Kidney tubule cell (primary cell): ENCODE results near the gene ABHD16B.

Experiments used
- DNase-seq: peaks from one replicate; pipeline ENCODE4 v3.0.0-alpha.2; 2018; ENCODE audit warnings: low spot score

The ABHD16B gene

DNA sequence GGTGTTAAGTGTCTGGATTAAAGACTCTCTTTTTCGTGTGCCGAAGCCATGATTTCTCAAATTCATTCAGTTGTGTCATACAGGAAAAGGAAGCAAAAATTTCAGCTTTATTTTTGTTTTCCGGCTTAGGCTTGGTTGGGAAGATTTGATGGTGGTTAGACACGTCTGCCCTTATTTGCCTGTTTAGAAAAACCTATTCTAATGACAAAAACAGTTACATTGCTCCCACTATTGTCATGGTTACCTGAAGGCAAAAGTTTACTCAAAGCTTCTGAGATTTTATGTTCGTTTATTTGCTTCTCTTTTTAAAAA lies 34.6 kb downstream of the ABHD16B start:
- peak; percentile 32 for DNase-seq

DNA sequence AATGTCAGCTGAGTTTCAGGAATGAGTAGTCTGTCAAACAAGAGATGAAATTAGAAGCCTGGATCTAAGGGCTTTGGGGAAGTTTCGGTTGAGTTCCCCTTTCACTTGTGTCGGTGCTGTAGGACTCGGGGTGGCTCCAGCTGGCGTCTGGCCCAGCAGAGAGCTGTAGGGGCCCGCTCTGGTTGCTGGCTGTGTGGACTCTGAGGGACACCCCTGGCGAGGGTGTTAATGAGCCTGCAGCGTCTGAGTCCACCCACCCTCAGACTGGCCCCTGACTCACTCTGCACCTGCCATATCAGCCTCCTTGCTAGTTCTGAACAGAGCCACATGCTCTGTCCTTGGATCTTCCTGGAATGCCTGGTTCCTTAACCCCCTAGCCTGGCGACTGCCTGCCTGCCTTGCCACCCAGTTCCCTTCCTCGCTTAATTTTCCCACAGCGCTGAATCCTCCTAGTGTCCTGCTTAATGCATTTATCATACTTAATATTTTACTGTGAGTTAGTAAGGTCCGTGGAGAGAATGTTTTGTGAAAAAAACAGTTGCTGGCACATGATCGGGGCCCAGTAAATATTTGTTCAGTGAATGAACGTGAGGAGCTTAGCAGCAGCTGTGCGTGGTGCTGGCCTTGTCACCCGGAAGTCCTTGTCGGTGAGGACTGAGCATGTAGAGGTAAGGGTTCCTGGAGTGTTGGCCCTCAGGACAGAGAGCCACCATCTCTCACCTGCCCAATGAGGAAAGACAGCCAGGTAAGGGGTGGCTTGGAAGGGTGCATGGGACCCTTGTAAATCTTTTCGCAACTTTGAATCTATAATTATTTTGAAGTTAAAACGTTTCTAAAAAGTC lies 35.2 kb downstream of the ABHD16B start:
- DNase-seq = peak; percentile 71

DNA sequence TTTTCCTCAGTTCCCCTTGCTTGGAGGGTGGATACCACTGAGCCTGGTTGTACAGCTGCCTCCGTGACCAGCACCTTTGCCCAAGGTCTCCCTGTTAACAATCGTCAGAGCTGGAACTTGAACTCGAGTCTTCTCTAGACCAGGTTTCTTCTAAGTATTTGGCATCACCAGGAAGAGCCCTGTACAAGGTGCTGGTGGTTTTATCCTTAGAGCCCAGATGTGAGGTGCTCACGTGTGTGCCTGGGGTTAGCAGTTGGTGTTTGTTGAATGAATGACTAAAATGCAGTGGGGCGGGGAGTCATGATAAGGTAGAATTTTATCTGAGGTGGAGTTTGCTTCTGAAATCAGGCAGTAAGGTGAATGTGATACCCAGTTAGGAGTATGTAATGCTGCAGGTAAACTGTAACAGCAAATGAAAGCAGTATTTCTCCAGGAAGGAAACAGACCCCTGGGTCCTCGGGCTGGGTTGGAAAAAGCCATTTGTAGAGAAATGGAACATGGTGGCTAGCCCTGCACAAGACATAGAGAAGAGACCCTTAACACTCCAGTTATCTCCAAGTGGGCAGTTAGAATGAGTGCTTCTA lies 36.8 kb downstream of the ABHD16B start:
- DNase-seq = no peak

DNA sequence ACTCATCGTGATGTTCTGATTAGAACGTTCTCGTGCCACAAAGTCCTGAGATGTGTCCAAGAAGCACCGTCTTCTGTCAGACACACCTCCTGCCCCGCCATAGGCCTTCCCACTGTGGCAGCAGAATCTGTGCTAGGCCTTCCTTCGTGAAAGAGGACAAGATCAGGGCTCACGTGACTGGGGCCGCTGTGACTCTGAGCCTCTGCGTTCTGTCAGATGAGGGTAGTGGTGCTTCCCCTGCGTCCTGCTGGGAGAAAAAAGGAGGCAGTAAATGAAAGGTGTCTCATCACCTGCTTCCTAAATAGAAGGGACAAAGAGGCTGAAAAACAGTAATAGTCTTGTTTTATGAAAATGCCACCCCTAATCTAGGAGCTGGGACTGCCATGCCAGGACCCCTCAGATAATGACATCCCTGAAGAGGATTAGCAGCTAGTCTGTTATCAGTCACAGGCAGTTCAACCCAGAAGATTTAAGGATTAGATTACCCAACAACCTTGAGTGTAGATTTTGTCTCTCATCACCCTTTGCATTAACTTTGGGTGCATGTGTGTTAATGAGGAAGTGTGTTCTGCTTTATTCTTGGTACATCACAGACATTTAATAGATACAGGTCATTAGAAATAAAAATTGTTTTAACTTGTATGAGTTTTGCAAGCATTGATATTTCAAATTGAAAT lies 37.7 kb downstream of the ABHD16B start:
- DNase-seq = no peak

DNA sequence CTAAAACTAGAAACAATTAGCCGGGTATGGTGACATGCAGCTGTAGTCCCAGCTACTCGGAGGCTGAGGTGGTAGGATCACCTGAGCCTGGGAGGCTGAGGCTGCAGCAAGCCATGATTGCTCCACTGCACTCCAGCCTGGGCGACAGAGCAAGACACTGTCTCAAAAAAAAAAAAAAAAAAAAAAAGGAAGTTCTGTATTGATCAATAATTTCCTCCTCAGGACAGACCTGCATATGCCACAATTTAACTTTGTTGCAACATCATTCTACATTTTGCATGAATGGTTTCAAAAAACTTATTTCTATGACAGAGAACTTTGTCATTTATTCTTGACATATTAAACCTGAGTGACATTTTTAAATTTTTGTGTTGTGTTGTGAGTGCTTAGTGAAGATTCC lies 39.1 kb downstream of the ABHD16B start:
- DNase-seq = no peak

DNA sequence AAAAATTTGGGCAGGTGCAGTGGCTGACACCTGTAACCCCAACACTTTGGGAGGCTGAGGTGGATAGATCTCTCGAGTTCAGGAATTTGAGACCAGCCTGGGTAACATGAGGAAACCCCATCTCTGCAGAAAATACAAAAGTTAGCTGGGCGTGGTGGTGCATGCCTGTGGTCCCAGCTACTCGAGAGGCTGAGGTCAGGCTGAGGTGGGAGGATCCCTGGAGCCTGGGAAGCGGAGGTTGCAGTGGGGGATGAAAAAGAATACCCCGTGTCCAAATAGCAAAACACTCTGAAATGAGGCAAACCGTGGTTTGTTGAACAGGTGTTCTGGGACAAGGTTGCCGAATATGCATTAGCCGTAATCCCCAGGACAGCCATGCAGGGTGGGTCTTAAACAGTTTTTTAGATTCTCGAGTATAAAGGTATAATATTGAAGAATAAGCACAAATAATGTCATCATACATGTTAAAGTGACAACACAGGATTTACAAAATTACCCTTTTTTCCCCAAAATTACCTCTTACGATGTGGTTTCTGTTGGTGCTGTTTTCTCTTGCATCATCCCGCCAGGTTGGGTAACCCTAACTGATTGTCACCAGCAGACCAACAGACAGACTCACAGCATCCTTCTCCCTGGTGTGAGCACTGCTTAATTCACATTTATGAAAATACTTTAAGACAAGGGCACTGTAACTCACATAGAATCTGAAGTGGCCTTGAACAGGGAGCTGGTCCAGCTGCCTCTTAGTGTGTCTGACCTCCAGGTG lies 42.7 kb downstream of the ABHD16B start:
- DNase-seq = no peak

DNA sequence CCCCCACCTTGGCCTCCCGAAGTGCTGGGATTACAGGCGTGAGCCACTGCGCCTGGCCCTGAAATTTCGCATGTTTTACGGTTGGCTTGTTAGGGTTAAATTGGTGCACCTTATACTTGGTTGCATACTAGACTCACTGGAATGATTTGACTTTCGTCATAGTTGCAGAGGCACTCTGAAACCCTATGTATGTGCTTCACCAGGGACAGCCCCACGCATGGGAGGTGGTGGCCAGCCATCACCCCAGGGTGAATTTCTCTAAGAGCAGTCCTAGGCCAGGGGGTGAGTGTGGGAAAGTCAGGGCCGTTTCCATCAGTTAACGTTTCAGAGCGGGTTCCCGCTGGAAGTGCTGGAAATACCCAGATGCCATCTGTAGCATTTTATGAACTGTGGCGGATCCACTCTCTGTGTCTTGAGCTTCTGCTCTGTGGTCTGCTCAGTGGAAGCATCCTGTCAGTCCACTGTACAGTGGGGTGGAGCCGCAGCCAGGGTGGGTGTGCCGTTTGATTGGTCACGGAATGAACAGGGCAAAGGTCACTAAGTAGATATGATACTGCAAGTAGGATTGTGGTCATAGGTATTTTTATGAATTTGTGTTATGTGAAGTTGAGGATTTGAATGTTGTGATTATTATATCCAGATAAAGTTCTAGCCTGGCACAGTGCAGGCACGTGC lies 46.8 kb downstream of the ABHD16B start:
- DNase-seq = peak; percentile 29

DNA sequence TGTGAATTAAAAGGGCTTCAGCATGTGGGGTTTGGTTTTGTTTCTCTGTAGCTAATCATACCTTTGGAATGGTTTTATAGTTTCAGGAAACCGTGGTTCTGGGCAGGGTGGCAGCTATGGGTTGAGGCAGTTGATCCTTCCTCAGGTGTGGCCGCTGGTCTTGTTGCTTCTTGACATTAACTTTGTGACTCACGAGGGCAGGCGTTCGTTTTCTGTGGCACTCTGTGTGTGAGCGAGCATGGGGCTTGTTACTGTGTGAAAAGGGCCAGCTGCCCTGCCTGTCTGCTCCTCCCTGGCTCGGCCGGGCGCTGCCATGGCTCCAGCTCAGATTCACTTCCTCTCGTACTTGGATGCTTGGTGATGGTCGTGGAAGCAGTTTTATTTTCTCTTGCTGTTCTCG lies 49.9 kb downstream of the ABHD16B start:
- peak; percentile 87 for DNase-seq
